Tibial artery (tissue), 4 donors: ENCODE results near the gene COPS6.

ENCODE experiments used
- DNase-seq, 2 donors: peaks; one replicate each; pipeline ENCODE4 v3.0.0-alpha.2; 2019
- H3K27ac ChIP-seq, 2 donors: fragments of 200-600 bp; sonication (generic) in 1 of 2; 1 replicate in 1 of 2; 2 replicates in 1 of 2; pipeline ENCODE4 v1.5.1; 2018 to 2019; ENCODE audit warnings: mild to moderate bottlenecking in 1 of 2
- H3K27me3 ChIP-seq, 2 donors: fragments of 200-600 bp; sonication (generic) in 1 of 2; one replicate each; pipeline versions ENCODE4 v1.5.1 to v1.6.0; 2016 to 2019
- H3K36me3 ChIP-seq, 3 donors: fragments of 200-600 bp; sonication (generic) in 2 of 3; one replicate each; pipeline ENCODE4 v1.5.1; 2016 to 2019; ENCODE audit warnings: mild to moderate bottlenecking in 2 of 3
- H3K4me1 ChIP-seq, 4 donors: fragments of 200-600 bp; sonication (generic) in 2 of 4; 1 replicate in 3 of 4; 2 replicates in 1 of 4; pipeline ENCODE4 v1.5.1; 2016 to 2019
- H3K4me3 ChIP-seq, 2 donors: fragments of 200-600 bp; sonication (generic) in 1 of 2; 1 replicate in 1 of 2; 2 replicates in 1 of 2; pipeline ENCODE4 v1.5.1; 2018 to 2019; ENCODE audit warnings: mild to moderate bottlenecking in 2 of 2
- H3K9me3 ChIP-seq, 3 donors: fragments of 200-600 bp; sonication (generic) in 1 of 3; one replicate each; pipeline ENCODE4 v1.5.1; 2016 to 2019
- intact Hi-C: fragments of 100-400 bp; cut with DNase I; formaldehyde crosslinking; loops from one replicate; pipeline ENCODE4 v1.15.0; 2023; ENCODE audit warnings: low total_unique reads
- TF ChIP-seq, protein P1 (sequence below), 2 experiments: fragments of 200-600 bp in 1 of 2; fragments of 450-650 bp in 1 of 2; IDR thresholded peaks; one replicate each; pipeline ENCODE4 v1.5.1; 2017 to 2019; ENCODE audit warnings: antibody characterized with exemption in 2 of 2, mild to moderate bottlenecking in 1 of 2, moderate library complexity in 1 of 2

Gene COPS6

DNA sequence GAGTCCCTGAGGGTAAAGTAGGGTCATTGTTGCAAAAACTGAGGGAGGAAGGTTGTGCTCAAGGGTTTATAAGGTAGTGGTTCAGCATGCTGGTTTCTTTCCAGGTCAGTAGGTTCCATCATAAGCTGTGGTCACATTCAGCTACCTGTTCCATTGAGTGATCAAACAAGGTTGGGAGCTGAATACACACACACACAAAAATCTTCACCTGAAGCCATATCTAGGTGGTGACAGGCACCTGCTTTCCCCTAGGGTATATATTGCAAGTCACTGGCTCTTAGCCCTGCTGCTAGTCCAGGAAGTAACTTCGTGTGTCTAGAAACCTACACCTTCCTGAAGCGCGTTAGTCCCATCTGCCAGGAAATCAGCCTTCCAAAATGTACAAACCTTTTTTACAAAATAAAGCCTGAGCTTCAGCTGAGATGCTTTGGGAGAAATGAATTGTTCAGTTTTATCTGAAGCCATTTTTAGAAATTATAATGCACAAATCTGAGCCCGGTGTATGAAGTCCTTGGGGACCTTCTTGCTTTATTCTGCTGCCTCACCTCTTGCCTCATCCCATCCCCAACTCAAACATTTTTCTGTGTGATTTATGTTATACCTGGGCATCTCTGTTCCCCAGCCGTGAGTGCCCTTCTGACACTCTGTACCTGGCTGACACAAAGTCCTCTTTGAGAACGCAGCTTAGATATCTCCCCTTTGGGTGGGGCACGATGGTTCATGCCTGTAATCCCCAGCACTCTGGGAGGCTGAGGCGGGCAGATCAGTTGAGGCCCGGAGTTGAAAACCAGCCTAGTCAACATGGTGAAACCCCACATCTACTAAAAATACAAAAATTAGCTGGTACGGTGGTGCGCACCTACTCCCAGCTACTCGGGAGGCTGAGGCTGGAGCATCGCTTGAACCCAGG, 49.3 kb downstream of the COPS6 start:
- peaks cover 0 to 8% of the 10 kb centered on the region in 2 donors for H3K27me3 ChIP-seq
- H3K9me3 ChIP-seq = no peaks in the 10 kb centered on the region
- no peaks in the 10 kb centered on the region for H3K4me1 ChIP-seq
- H3K27ac ChIP-seq = no peak overlapping the region
- no peak for DNase-seq
- H3K4me3 ChIP-seq = no peak overlapping the region
- H3K36me3 ChIP-seq = no peaks in the 10 kb centered on the region
- intact Hi-C loops = loop anchor here (5.0 kb wide), 1 partner anchor 79 kb away; the partner anchor contains the start of gene PVRIG
- TF ChIP-seq, protein P1, sequence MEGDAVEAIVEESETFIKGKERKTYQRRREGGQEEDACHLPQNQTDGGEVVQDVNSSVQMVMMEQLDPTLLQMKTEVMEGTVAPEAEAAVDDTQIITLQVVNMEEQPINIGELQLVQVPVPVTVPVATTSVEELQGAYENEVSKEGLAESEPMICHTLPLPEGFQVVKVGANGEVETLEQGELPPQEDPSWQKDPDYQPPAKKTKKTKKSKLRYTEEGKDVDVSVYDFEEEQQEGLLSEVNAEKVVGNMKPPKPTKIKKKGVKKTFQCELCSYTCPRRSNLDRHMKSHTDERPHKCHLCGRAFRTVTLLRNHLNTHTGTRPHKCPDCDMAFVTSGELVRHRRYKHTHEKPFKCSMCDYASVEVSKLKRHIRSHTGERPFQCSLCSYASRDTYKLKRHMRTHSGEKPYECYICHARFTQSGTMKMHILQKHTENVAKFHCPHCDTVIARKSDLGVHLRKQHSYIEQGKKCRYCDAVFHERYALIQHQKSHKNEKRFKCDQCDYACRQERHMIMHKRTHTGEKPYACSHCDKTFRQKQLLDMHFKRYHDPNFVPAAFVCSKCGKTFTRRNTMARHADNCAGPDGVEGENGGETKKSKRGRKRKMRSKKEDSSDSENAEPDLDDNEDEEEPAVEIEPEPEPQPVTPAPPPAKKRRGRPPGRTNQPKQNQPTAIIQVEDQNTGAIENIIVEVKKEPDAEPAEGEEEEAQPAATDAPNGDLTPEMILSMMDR (IDR thresholded peaks at IDR 0.05) = no peak

DNA sequence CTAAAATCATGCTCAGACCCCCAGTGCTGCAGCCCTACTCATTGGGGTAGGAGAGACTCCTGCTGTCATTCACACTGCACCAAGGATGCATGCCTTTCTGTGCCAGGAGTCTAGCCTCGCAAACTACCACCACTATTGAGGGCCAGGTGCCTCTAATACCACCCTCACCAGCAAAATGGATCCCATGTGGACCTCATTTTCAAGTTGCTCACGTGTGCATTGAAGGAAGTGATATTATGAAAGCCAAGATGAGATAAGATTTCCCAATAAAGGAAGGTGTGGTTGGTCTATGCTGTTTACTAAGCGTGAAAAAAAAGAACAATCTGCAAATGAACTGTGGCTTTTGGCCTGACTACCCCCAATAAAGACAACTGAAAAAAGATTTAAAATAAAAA, 52.8 kb downstream of the COPS6 start:
- TF ChIP-seq, protein P1 (IDR thresholded peaks at IDR 0.05) = no peak
- H3K9me3 ChIP-seq = no peaks in the 10 kb centered on the region
- DNase-seq = no peak
- H3K27ac ChIP-seq = no peak overlapping the region
- intact Hi-C loops = loop anchor here (10.0 kb wide), 1 partner anchor 227 kb away; the partner anchor contains the start of gene TRIM4
- no peaks in the 10 kb centered on the region for H3K4me1 ChIP-seq
- H3K27me3 ChIP-seq = peaks cover 0 to 4% of the 10 kb centered on the region in 2 donors
- no peak overlapping the region for H3K4me3 ChIP-seq
- H3K36me3 ChIP-seq = no peaks in the 10 kb centered on the region
